ENCODE results near the gene PCDH19.

DNA sequence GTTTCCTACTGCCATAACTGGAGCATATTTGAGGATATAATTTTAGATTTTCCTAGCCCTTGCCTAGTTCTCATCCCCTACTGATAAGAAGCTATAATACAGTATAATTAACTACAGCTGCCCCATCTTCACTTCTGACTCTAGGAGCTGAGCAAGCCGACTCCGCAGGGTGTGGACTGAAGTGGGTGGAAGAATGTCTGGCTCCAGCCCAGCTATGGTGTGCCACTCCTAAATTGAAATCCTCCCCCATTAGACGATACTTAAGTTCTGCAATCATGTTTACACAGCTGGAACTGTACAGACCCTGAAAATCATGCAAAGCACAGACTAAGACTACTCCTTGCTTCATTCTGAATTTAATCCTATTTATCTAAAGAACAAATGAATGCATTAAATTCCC lies 93.1 kb downstream of the PCDH19 start:
- TF ChIP-seq POLR2A (IDR thresholded peaks at IDR 0.05; ENCODE audit: insufficient read depth in 1 of 2, low read depth in 2 of 2, low read length in 2 of 2) (no peak), ELF1 (CRISPR knock-in tag; IDR thresholded peaks at IDR 0.05) (no peak), GABPA (IDR thresholded peaks at IDR 0.05; ENCODE audit: low read depth, low read length) (no peak), GABPA (CRISPR knock-in tag; IDR thresholded peaks at IDR 0.05; ENCODE audit: low read depth) (no peak), CREM (IDR thresholded peaks at IDR 0.05) (no peak), CREM (CRISPR knock-in tag; IDR thresholded peaks at IDR 0.05) (no peak), ZNF709 (CRISPR knock-in tag; IDR thresholded peaks at IDR 0.05) (no peak), RBFOX2 (IDR thresholded peaks at IDR 0.05; ENCODE audit: low read depth, low read length) (no peak), SIN3A (IDR thresholded peaks at IDR 0.05; ENCODE audit: borderline replicate concordance, low read depth, low read length) (no peak), RFX5 (IDR thresholded peaks at IDR 0.05; ENCODE audit: low read depth, low read length) (no peak), ZNF282 (IDR thresholded peaks at IDR 0.05; ENCODE audit: partially characterized antibody) (no peak)
- TF ChIP-seq, protein P1, sequence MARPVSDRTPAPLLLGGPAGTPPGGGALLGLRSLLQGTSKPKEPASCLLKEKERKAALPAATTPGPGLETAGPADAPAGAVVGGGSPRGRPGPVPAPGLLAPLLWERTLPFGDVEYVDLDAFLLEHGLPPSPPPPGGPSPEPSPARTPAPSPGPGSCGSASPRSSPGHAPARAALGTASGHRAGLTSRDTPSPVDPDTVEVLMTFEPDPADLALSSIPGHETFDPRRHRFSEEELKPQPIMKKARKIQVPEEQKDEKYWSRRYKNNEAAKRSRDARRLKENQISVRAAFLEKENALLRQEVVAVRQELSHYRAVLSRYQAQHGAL (CRISPR knock-in tag; IDR thresholded peaks at IDR 0.05; ENCODE audit: not compliant biosample characterization): no peak
- TF ChIP-seq, protein P2, sequence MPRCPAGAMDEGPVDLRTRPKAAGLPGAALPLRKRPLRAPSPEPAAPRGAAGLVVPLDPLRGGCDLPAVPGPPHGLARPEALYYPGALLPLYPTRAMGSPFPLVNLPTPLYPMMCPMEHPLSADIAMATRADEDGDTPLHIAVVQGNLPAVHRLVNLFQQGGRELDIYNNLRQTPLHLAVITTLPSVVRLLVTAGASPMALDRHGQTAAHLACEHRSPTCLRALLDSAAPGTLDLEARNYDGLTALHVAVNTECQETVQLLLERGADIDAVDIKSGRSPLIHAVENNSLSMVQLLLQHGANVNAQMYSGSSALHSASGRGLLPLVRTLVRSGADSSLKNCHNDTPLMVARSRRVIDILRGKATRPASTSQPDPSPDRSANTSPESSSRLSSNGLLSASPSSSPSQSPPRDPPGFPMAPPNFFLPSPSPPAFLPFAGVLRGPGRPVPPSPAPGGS (CRISPR knock-in tag; IDR thresholded peaks at IDR 0.05): no peak
- TF ChIP-seq, protein P3, sequence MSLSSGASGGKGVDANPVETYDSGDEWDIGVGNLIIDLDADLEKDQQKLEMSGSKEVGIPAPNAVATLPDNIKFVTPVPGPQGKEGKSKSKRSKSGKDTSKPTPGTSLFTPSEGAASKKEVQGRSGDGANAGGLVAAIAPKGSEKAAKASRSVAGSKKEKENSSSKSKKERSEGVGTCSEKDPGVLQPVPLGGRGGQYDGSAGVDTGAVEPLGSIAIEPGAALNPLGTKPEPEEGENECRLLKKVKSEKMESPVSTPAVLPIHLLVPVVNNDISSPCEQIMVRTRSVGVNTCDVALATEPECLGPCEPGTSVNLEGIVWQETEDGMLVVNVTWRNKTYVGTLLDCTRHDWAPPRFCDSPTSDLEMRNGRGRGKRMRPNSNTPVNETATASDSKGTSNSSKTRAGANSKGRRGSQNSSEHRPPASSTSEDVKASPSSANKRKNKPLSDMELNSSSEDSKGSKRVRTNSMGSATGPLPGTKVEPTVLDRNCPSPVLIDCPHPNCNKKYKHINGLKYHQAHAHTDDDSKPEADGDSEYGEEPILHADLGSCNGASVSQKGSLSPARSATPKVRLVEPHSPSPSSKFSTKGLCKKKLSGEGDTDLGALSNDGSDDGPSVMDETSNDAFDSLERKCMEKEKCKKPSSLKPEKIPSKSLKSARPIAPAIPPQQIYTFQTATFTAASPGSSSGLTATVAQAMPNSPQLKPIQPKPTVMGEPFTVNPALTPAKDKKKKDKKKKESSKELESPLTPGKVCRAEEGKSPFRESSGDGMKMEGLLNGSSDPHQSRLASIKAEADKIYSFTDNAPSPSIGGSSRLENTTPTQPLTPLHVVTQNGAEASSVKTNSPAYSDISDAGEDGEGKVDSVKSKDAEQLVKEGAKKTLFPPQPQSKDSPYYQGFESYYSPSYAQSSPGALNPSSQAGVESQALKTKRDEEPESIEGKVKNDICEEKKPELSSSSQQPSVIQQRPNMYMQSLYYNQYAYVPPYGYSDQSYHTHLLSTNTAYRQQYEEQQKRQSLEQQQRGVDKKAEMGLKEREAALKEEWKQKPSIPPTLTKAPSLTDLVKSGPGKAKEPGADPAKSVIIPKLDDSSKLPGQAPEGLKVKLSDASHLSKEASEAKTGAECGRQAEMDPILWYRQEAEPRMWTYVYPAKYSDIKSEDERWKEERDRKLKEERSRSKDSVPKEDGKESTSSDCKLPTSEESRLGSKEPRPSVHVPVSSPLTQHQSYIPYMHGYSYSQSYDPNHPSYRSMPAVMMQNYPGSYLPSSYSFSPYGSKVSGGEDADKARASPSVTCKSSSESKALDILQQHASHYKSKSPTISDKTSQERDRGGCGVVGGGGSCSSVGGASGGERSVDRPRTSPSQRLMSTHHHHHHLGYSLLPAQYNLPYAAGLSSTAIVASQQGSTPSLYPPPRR (CRISPR knock-in tag; IDR thresholded peaks at IDR 0.05; ENCODE audit: borderline replicate concordance): no peak
- TF ChIP-seq, protein P4, sequence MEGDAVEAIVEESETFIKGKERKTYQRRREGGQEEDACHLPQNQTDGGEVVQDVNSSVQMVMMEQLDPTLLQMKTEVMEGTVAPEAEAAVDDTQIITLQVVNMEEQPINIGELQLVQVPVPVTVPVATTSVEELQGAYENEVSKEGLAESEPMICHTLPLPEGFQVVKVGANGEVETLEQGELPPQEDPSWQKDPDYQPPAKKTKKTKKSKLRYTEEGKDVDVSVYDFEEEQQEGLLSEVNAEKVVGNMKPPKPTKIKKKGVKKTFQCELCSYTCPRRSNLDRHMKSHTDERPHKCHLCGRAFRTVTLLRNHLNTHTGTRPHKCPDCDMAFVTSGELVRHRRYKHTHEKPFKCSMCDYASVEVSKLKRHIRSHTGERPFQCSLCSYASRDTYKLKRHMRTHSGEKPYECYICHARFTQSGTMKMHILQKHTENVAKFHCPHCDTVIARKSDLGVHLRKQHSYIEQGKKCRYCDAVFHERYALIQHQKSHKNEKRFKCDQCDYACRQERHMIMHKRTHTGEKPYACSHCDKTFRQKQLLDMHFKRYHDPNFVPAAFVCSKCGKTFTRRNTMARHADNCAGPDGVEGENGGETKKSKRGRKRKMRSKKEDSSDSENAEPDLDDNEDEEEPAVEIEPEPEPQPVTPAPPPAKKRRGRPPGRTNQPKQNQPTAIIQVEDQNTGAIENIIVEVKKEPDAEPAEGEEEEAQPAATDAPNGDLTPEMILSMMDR (CRISPR knock-in tag; IDR thresholded peaks at IDR 0.05): no peak
